Natural killer cell (primary cell): ENCODE measurements around the gene MEOX2. TPM values are rescaled to one million over a fixed set of nuclear protein-coding genes. Genes with fewer than 3 reads are reported as not detected.

Experiments
- ATAC-seq, 3 donors: fragments of 150-1000 bp in 2 of 3; fragments of 200-7000 bp in 1 of 3; cut with Tn5 transposase; 1 replicate in 1 of 3; 2 replicates in 2 of 3; pipeline ENCODE4 v1.10.0; 2021; ENCODE audit warnings: mild to moderate bottlenecking in 2 of 3, moderate library complexity in 2 of 3
- DNase-seq, 2 donors: peaks; one replicate each; pipeline versions ENCODE4 v3.0.0 to v3.0.0-alpha.2; 2013 to 2021; ENCODE audit warnings: mixed read lengths in 1 of 2
- H3K27ac ChIP-seq: one replicate; pipeline ENCODE4 v1.5.1; 2013; ENCODE audit warnings: mild to moderate bottlenecking, low read length
- H3K27me3 ChIP-seq: one replicate; pipeline ENCODE4 v1.6.1; 2013; ENCODE audit warnings: low read length; ENCODE audit not compliant: control insufficient read depth, insufficient read depth
- H3K36me3 ChIP-seq: one replicate; pipeline ENCODE4 v1.6.1; 2013; ENCODE audit warnings: low read length; ENCODE audit not compliant: control insufficient read depth, insufficient read depth
- H3K4me1 ChIP-seq: one replicate; pipeline ENCODE4 v1.6.1; 2013; ENCODE audit warnings: low read length; ENCODE audit not compliant: control insufficient read depth, insufficient read depth
- H3K4me3 ChIP-seq: one replicate; pipeline ENCODE4 v1.5.1; 2013; ENCODE audit warnings: low read length
- H3K9me3 ChIP-seq: one replicate; pipeline ENCODE4 v1.6.1; 2013; ENCODE audit warnings: low read length; ENCODE audit not compliant: control insufficient read depth, insufficient read depth
- H3K27ac Mint-ChIP-seq, 2 donors: one replicate each; pipeline ENCODE4 v1.8.0; 2022; ENCODE audit warnings: mild to moderate bottlenecking in 2 of 2, mixed read lengths in 2 of 2, moderate library complexity in 1 of 2
- H3K27me3 Mint-ChIP-seq, 2 donors: one replicate each; pipeline ENCODE4 v1.8.0; 2022; ENCODE audit warnings: low read depth in 2 of 2, mixed read lengths in 2 of 2
- H3K36me3 Mint-ChIP-seq: one replicate; pipeline ENCODE4 v1.8.0; 2022; ENCODE audit warnings: mixed read lengths
- H3K4me1 Mint-ChIP-seq, 2 donors: one replicate each; pipeline ENCODE4 v1.8.0; 2022; ENCODE audit warnings: mixed read lengths in 2 of 2
- H3K4me3 Mint-ChIP-seq: one replicate; pipeline ENCODE4 v1.8.0; 2022; ENCODE audit warnings: mild to moderate bottlenecking, moderate library complexity, mixed read lengths
- H3K9me3 Mint-ChIP-seq, 2 donors: one replicate each; pipeline ENCODE4 v1.8.0; 2022; ENCODE audit warnings: mixed read lengths in 2 of 2
- CTCF ChIP-seq: fragments of 200-600 bp; IDR thresholded peaks from one replicate; pipeline ENCODE4 v1.8.0; 2022; ENCODE audit warnings: antibody characterized with exemption
- WGBS: methylation state at CpG from one replicate; pipeline ENCODE4 v1.1.7; 2013; ENCODE audit warnings: missing lambda C conversion rate; ENCODE audit not compliant: insufficient coverage; 5-methylcytosine and 5-hydroxymethylcytosine counted together
- intact Hi-C: fragments of 100-400 bp; cut with micrococcal nuclease; formaldehyde crosslinking; loops from one replicate; pipeline ENCODE4 v1.14.2; 2022
- total RNA-seq, 4 donors: library from RNA; stranded (reverse); fragments of 120-200 nt in 1 of 4; gene quantifications; one replicate each; pipeline versions ENCODE4 v1.2.3 to v1.2.4, GENCODE V29; 2013 to 2022

Gene MEOX2
- total RNA-seq, 3 donors from 2014 or later (not counting 1 experiment from before 2014, with no cell fraction given), result not detected

- Histone ChIP-seq H3K4me1 (no peaks in the 10 kb centered on the region), H3K27me3 (no peaks in the 10 kb centered on the region), H3K4me3 (no peak overlapping the region), H3K9me3 (peaks cover 2% of the 10 kb centered on the region), H3K27ac (no peak overlapping the region), H3K36me3 (no peaks in the 10 kb centered on the region)
- no CpG with 5 or more reads among the region's 1 CpG for WGBS
- intact Hi-C loops, result no loop called here
- DNase-seq (no peak), ATAC-seq (no peak)
- no peak overlapping the region for H3K4me3 Mint-ChIP-seq
- H3K36me3 Mint-ChIP-seq, result no peaks in the 10 kb centered on the region
- peaks cover 2 to 9% of the 10 kb centered on the region in 2 donors for H3K9me3 Mint-ChIP-seq
- no peak overlapping the region for H3K27ac Mint-ChIP-seq
- no peaks in the 10 kb centered on the region for H3K27me3 Mint-ChIP-seq
- no peaks in the 10 kb centered on the region for H3K4me1 Mint-ChIP-seq
- no peak for TF ChIP-seq CTCF
These were observed 60.4 kb downstream of the MEOX2 start for GRCh38 chr7:15626041-15626440.

GRCh38 chr7:15625466-15625865, 61.0 kb downstream of the MEOX2 start:
- H3K4me1 ChIP-seq, result no peaks in the 10 kb centered on the region
- peaks cover 2 to 9% of the 10 kb centered on the region in 2 donors for H3K9me3 Mint-ChIP-seq
- intact Hi-C loops, result no loop called here
- H3K27ac Mint-ChIP-seq, result no peak overlapping the region
- 88% methylated on average over 1 of the region's 1 CpG for WGBS
- no peaks in the 10 kb centered on the region for H3K36me3 ChIP-seq
- DNase-seq, result no peak
- H3K4me3 Mint-ChIP-seq, result no peak overlapping the region
- peaks cover 2% of the 10 kb centered on the region for H3K9me3 ChIP-seq
- H3K4me1 Mint-ChIP-seq, result no peaks in the 10 kb centered on the region
- H3K27me3 ChIP-seq, result no peaks in the 10 kb centered on the region
- H3K27me3 Mint-ChIP-seq, result no peaks in the 10 kb centered on the region
- ATAC-seq, result no peak
- H3K27ac ChIP-seq, result no peak overlapping the region
- H3K4me3 ChIP-seq, result no peak overlapping the region
- no peak for TF ChIP-seq CTCF
- no peaks in the 10 kb centered on the region for H3K36me3 Mint-ChIP-seq

GRCh38 chr7:15621468-15621867, 65.0 kb downstream of the MEOX2 start:
- H3K4me1 Mint-ChIP-seq, result no peaks in the 10 kb centered on the region
- WGBS, result 90% methylated on average over 1 of the region's 2 CpGs
- intact Hi-C loops, result no loop called here

More at GRCh38 chr7:15621468-15621867, 65.0 kb downstream of the MEOX2 start:
- Mint-ChIP-seq H3K27ac (no peak overlapping the region), H3K9me3 (peaks cover 0 to 9% of the 10 kb centered on the region in 2 donors), H3K27me3 (no peaks in the 10 kb centered on the region), H3K4me3 (no peak overlapping the region), H3K36me3 (no peaks in the 10 kb centered on the region)
- DNase-seq (no peak), ATAC-seq (no peak)
- Histone ChIP-seq H3K27me3 (no peaks in the 10 kb centered on the region), H3K27ac (no peak overlapping the region), H3K9me3 (peaks cover 2% of the 10 kb centered on the region), H3K36me3 (no peaks in the 10 kb centered on the region), H3K4me3 (no peak overlapping the region), H3K4me1 (no peaks in the 10 kb centered on the region)
- TF ChIP-seq CTCF, result no peak
